ENCODE data around the gene OTUD5.
"Not testable (repeated sequence)": the region's sequence is repeated elsewhere in the genome, so short reads cannot be mapped to it uniquely, and the experiment has no call there.

The OTUD5 gene

DNA sequence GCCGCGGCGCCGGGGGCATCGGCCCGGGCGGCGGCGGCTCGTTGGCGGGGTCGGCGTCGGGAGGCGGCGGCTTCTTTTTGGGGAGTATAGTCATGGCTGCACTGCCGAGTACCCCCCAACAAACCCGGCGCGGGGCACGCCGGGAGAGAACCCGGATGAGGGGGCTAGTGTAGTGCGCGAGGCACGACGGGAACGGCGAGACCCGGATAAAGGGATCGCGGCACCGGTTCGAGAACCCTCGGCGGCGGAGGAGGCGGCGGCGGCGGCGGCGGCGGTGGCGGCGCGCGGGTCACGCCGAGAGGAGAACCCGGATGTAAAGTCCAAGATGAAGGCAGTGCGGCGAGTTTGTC, at the start of gene OTUD5:
OTUD5 (minus strand) TSS at position 131 of the 350 bp plus-strand sequence; CDS start at position 94, 37 bp downstream.
- peak; percentile 55 for DNase-seq

DNA sequence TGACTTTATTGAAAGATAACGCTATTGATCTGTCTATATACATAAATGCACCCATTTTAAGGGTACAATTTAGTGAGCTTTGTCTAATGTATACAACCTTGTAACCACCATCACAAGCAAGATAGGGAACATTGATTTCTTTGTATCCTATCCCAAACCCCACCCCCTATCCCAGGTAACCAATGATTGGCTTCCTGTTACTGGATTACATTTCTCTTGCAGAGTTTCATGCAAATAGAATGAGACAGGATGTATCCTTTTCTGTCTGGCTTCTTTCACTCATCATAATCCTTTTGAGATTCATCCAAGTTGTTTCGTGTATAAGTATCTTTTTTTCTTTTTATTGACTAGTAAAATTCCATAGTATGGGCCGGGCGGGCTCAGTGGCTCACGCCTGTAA, 46.3 kb upstream of the OTUD5 start:
- DNase-seq = no peak

DNA sequence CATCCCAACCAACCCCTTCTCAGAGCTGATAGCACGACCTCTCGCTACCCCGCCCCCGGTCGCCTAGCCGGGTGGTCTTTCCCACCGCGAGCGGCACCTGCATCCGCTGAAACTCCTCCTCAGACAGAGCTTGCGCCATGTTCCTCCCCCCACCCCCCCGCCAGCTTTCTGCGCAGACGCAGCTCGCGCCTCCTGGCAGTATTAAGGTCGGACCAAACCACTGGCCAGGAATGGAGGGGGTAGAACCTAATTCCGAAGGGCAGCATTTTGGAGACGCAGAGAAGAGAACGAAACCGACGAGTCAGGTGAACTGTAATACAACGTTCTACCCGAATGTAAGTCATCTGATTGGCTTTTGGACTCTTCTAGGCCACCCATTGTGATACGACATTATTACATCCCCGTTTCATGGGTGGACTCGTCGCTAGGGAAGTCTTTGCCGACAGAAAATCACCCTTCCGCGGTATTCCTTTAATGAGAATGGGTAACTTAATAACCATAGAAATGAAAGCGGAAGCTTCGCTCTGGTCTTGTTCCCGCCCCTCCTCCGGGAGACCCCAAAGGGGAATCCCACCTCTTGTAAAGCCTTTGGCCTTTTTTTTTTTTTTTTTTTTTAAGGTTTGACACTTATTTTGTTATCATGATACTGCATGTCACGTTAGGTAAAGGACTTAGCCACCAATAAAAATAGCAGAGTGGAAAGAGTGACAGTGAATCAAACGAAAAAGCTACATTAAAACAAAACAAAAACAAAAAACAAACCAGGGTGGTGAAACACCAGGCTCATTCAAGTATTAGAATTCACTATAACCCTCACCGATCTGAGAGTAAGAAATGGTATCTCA, 44.9 kb upstream of the OTUD5 start, which contains the start of gene GRIPAP1:
GRIPAP1 (minus strand) TSS at position 174 of the 845 bp plus-strand sequence; CDS start at position 139, 35 bp downstream.
- DNase-seq = peak; percentile 87

DNA sequence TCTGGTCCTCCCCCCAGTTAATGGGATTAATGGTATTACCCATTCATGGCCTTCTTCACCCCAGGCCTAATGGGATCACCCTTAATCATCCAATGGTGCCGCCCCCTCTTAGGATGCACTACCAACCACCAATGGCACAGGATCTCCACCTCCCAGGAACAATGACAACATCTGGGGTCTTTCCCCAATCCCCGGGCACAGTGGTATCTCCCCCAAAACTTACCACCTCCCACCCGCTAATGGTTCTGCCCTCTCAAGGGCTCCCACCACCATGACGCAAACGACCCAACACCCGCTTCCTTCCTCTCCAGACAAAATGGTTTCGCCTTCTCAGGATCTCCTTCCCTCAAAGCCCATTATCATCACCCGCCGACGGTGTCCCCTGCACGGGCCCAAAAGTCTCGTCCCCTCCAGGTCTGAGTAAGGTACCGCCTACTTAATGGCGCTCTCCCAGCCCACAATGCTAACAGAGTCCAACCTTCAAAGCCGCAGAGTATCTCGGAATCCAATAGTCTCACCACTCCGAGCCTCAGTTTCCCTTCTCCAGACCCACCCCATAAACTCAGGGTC, 44.2 kb upstream of the OTUD5 start:
- peak; percentile 0 for DNase-seq

DNA sequence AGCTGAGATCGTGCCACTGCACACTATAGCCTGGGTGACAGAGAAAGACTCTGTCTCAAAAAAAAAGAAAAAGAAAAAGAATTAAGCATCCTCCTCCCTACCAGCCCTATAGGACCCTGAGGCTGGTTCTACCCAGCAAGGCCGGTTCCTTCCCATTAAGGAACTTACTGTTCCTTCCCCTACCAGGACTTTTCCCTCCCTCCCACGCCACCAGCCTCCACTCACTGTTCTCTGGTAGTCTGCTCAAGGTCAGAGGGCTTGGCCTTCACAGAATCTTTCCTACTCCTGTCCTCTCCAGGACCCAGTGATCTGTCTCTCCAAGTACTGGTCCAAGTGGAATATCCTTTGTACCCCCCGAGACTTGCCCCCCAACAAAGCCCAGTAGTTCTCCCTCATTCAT, 43.2 kb upstream of the OTUD5 start:
- no peak for DNase-seq

DNA sequence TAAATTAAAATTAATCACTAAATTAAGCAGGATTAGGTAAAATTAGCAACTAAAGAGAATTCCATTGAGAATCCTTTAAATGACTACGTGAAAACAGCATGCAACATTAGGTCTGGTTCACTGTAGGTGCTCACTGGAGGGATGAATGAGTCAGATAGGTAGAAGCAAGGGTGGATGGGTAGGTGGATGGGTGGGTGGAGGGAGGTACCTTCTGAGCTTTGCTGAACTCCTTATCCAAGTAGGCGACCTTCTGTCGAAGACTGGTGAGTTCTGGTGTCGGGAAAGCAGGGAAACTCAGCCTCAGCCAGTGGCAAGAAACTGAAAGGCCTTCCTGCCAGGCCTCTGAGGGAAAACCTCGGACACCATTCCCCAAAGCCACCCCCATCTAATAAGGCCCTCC, 41.6 kb upstream of the OTUD5 start:
- no peak for DNase-seq

DNA sequence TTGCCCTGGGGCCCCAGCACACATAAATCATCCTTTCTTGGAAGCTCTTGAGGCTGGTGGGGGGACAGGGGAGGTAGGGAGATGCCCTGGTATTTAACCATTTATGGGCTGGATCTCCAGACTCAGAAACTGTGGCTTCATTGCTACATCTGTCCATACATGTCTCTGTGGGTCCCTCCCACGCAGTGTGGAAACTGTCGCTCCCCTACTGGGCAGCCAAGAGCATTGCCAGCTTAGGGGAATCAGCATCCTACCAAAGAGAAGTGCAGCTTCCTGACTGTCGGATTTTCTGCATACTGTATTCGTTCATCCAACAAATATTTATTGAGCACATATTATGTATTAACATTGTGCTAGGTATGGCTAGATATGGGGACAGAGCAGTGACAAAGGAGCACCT, 41.0 kb upstream of the OTUD5 start:
- no peak for DNase-seq

DNA sequence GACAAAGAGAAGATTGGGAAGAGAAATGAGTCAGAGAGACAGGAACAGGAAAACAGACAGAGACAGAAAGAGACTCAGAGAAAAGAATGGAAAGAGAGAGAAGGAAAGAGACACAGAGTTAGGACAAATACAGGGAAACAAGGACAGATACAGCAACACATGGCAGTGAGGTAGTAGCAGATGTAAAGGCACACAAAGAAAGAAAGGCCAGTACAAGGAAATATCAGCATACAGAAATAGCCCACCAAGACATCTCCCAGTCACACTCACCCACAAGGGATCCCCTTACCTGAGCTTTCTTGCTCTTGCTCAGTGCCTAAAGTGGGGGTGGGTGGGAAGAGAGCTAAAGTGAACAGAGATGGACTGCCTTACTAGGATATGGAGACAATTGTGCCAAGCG, 40.5 kb upstream of the OTUD5 start:
- no peak for DNase-seq

- no peak for DNase-seq
These were observed 40.0 kb upstream of the OTUD5 start for GRCh38 chrX:48997455-48997854.

- no peak for DNase-seq
These were observed 39.6 kb upstream of the OTUD5 start for GRCh38 chrX:48996969-48997368.

GRCh38 chrX:48992341-48992740, 34.9 kb upstream of the OTUD5 start:
- DNase-seq = no peak

DNA sequence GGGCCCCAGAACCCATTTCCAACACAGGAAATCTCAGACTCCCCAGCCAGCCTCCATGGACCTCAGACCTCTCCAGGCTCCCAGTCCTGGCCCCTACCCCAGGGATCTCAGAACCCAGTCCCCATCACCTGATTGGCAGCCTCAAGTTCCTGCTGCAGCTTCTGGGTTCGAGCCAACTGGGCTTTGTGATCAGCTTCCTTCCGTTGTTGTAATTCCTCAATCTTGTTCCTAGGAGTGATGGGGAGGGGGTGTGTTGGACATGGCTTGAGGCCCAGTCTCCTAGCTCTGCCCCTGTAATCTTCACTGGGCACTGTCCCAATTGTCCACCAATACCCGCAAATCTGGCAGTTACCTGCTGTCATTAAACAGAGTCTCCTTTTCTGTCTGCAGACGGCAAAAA, 32.1 kb upstream of the OTUD5 start:
- DNase-seq = no peak

GRCh38 chrX:48983896-48984295, 26.5 kb upstream of the OTUD5 start:
- DNase-seq = no peak

DNA sequence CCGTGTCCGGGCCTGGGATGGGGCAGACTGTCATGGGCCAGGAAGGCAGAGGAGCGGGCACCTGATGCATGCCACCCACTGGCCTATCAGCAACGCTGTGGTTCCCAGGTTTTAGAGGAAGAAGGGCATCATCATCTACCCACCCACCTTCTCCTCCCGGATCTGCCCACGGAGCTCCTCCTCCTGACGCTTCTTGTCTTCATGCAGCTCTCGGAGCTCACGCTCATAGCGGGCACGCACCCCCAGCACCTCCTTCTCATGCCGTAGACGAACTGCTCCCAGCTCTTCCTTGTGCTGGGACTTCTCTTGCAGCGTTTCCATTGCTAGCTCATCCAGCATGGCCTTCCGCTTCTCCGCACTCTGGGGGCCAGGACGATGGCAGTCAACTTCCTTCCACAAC, 25.7 kb upstream of the OTUD5 start:
- no peak for DNase-seq

DNA sequence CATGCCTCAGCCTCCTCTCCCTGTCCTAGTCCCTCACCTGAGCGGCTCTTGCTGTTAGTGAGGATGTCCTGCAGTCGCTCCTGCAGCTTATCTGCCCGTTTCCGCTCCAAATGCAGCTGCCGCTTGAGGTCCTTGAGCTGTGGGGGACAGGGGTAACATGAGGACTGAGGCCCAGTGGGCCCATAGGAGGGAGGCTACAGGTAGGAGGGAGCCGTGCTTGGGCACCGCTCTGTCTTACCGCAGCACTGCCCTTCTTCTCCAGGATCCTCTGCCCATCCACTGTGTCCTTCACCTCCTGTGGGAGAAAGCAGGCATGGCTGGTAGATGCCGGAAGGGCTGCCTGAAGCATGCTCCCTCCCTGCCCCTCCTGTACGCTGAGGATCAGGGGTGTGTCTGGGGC, 23.8 kb upstream of the OTUD5 start:
- DNase-seq = no peak

DNA sequence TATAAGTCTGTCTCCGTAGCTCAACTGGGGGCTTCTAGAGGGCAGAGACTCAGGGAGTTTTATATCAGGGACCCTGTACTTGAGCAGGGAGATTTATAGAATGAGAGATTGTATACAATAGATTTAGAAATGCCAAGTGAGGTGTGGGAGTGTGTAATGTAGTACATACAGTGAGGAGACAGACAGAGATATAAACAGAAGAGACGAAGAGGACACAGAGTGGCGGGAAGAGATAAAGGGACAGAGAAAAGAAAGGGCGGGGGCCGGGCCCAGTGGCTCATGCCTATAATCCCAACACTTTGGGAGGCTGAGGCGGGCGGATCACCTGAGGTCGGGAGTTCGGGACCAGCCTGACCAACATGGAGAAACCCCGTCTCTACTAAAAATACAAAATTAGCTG, 22.9 kb upstream of the OTUD5 start:
- DNase-seq = not testable (repeated sequence)

- no peak for DNase-seq
These were observed 20.8 kb upstream of the OTUD5 start for GRCh38 chrX:48978226-48978625.

DNA sequence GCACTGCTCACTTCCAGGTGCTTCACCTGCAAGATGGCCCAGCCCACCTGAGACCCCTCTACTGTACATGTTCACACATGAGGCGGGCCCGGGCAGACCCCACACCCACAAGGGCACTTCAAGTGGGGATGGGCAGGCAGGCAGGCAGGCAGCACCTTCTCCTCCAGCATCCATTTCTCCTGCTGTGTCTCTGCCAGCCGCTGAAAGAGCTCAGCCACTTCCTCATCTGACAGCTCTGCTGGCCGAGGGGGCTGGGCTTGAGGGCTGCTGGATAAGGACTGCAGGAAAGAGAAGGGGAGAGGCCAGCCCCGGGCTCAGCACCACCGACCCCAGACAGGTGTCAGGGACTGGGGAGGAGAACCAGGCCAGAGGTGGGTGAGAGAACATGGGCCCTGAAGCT, 18.7 kb upstream of the OTUD5 start:
- no peak for DNase-seq

DNA sequence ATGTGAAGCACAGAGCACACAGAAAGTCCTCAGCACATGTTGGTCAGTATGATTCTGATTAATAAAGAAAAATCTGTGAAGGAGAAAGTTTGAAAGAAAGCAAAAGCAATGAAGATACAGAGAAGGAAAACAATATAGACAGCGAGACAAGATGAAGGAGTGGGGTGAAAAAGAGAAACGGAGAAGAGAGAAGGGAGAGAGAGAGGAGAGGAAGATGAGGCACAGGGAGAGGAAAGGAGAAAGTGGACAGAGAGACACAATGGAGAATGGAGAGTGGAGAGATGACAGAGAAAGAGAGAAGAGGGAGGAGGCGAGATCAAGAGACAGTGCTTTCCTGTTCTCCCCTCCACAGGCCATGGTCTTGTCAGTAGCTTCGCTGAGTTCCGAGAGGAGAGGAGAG, 18.1 kb upstream of the OTUD5 start:
- no peak for DNase-seq

- DNase-seq = no peak
These were observed 17.6 kb upstream of the OTUD5 start for GRCh38 chrX:48975041-48975440.

DNA sequence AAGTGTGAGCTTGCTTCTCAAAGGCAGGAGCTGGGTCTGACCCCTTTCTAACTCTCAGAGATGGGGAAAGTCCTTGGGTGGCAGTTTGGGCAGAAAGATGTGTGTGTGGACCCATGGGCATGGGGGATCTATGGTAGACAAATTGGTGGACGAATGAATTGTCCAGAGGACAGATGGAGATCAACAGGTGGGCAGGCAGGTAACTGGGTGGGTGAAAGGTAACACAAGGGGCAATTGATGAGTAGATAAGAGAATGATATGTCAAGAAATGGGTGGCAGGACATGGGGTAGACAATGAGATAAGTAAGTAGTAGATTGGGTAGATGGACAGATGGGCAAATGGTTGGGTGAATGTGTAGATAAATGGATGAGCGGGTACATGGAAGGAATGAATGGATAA, 17.2 kb upstream of the OTUD5 start:
- DNase-seq = no peak

DNA sequence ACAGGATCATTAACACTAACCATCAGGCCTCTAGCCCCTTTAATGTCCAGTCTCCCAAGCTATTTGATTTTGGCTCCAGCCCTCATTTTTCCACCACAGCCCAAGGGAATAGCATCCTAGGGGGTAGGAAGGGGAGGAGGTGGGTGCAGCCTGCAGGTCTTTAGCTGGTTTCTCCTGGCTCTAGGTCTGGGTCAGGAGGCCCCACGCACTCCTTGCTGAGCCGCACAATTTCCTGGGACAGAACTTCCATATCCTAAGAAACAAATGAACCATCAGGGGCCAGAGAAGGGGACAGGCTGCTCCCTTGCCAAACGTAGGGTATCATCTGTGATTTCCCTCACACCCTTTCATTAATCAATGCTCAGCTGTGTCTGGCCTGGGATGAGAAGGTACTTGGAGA, 16.6 kb upstream of the OTUD5 start:
- DNase-seq = no peak

DNA sequence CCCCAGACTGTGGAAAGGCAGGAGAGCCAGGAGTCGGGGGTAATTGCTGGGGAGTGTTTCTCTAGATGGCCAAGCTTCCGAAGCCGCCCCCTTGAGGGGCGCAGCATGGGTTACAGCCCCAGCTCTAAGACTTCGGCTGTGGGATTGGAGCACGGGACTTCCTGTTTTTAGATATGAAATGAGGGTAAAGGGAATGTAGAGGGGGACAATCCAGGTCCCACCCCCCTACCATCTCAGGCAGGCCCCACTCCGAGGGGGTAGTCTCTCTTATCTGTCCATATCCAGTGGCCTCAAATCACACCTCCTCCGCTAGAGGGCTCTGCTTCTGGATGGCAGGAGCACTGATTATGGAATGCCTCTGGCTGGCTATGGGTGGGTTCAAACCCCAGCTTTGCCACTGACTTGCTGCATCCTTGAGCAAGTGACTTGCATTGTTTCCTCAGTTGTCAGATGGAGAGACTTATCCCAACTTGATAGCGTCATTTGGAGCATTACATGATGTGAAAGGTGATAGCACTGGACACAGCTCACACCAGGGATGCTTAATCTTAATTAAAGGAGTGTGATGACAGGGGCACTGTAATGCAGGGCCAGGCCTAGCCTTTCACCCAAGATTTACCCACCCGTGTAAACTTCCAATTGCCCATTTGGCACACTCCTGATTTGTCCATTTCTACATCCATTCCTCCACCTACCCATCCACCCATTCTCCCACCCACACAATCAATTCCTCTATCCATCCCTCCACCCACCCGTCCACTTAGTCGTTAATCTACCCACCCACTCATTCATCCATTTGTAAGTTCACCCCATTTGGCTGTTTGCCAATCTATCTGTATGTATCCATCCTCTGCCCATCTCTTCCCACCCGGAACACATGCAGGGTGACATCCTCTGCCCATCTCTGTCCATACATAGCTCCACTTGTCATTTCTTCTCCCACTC, 15.1 kb upstream of the OTUD5 start:
- DNase-seq = no peak

Data from midbrain (tissue), 1 donor.